ENCODE data around the gene PACRG.

DNA sequence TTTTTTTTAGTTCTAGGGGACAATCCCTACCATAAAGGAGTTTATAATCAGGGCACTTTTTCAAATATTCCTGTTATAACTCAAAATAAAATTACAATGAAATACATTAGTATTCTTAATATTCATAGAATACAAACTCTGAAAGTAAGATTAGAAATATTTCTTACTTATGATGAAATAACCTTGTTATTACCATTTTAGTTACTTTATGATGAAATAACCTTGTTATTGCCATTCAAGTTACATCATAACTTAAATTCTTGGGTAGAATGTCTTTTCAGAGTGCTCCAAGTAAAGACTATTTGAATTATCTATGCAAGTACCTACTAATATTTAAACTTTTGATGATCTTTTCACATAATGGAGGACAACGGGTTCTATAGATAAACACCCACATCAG lies 43.2 kb downstream of the PACRG start:
- TF ChIP-seq POLR2A (IDR thresholded peaks at IDR 0.05; ENCODE audit: low read length): no peak
- no peak for TF ChIP-seq GATA1 (IDR thresholded peaks at IDR 0.05; ENCODE audit: low read depth, low read length)
